GM23338 (cell line): ENCODE data around the gene PUM2. TPM values are rescaled to one million over a fixed set of nuclear protein-coding genes. Genes with fewer than 3 reads are reported as not detected.

ENCODE experiments used
- ATAC-seq: fragments of 200-7000 bp; cut with Tn5 transposase; 3 replicates; pipeline ENCODE4 v1.9.1; 2020
- DNase-seq: peaks from one replicate; pipeline ENCODE4 v3.0.0-alpha.2; 2015; ENCODE audit warnings: low spot score
- H2AFZ ChIP-seq: fragments of 200-600 bp; sonication (generic); 2 replicates; pipeline ENCODE4 v1.8.0; 2016; ENCODE audit warnings: antibody characterized with exemption, mild to moderate bottlenecking, moderate library complexity
- H3F3A ChIP-seq: fragments of 200-600 bp; sonication (generic); replicated peaks from 2 replicates; pipeline ENCODE4 v1.8.0; 2017; ENCODE audit warnings: antibody characterized with exemption, mixed run types, low read depth
- H3K27ac ChIP-seq: fragments of 200-600 bp; sonication (generic); 2 replicates; pipeline ENCODE4 v1.6.1; 2016; ENCODE audit warnings: low read depth
- H3K27me3 ChIP-seq: fragments of 200-600 bp; sonication (generic); 2 replicates; pipeline ENCODE4 v1.8.0; 2016; ENCODE audit warnings: mild to moderate bottlenecking, mixed run types, moderate library complexity; ENCODE audit not compliant: insufficient read depth
- H3K36me3 ChIP-seq: fragments of 200-600 bp; sonication (generic); 2 replicates; pipeline ENCODE4 v1.8.0; 2016; ENCODE audit warnings: mild to moderate bottlenecking; ENCODE audit not compliant: insufficient read depth
- H3K4me1 ChIP-seq: fragments of 200-600 bp; sonication (generic); 2 replicates; pipeline ENCODE4 v1.8.0; 2016; ENCODE audit warnings: mild to moderate bottlenecking, moderate library complexity; ENCODE audit not compliant: insufficient read depth
- H3K4me2 ChIP-seq: fragments of 200-600 bp; sonication (generic); 2 replicates; pipeline ENCODE4 v1.7.1; 2017; ENCODE audit warnings: mixed run types
- H3K4me3 ChIP-seq: fragments of 200-600 bp; sonication (generic); 2 replicates; pipeline ENCODE4 v1.6.1; 2016; ENCODE audit warnings: mixed run types
- H3K79me2 ChIP-seq: fragments of 200-600 bp; sonication (generic); replicated peaks from 2 replicates; pipeline ENCODE4 v1.8.0; 2017; ENCODE audit warnings: mild to moderate bottlenecking; ENCODE audit not compliant: insufficient read depth
- H3K9me2 ChIP-seq: fragments of 200-600 bp; sonication (generic); 2 replicates; pipeline ENCODE4 v1.8.0; 2017; ENCODE audit not compliant: insufficient read depth
- H4K20me1 ChIP-seq: fragments of 200-600 bp; sonication (generic); replicated peaks from 2 replicates; pipeline ENCODE4 v1.8.0; 2017; ENCODE audit warnings: mild to moderate bottlenecking; ENCODE audit not compliant: insufficient read depth
- H3K27ac Mint-ChIP-seq: 2 replicates; pipeline ENCODE4 v1.8.0; 2020; ENCODE audit warnings: inconsistent platforms, mild to moderate bottlenecking, moderate library complexity, mixed read lengths
- H3K27me3 Mint-ChIP-seq: 3 replicates; pipeline ENCODE4 v1.8.0; 2022; ENCODE audit warnings: low read depth, mild to moderate bottlenecking, moderate library complexity, mixed read lengths, inconsistent platforms; ENCODE audit not compliant: insufficient read depth, poor library complexity
- H3K36me3 Mint-ChIP-seq: 3 replicates; pipeline ENCODE4 v1.8.0; 2021; ENCODE audit warnings: low read depth, mild to moderate bottlenecking, inconsistent platforms, moderate library complexity, mixed read lengths
- H3K4me1 Mint-ChIP-seq: 3 replicates; pipeline ENCODE4 v1.8.0; 2020; ENCODE audit warnings: mild to moderate bottlenecking, inconsistent platforms, mixed read lengths
- H3K4me3 Mint-ChIP-seq: 3 replicates; pipeline ENCODE4 v1.8.0; 2021; ENCODE audit warnings: moderate library complexity, mild to moderate bottlenecking, inconsistent platforms, mixed read lengths
- H3K9me3 Mint-ChIP-seq: 3 replicates; pipeline ENCODE4 v1.8.0; 2020; ENCODE audit warnings: moderate library complexity, mild to moderate bottlenecking, inconsistent platforms, mixed read lengths
- JUNB ChIP-seq: IDR thresholded peaks from one replicate; pipeline ENCODE4 v1.6.1; 2016; ENCODE audit warnings: antibody characterized with exemption; ENCODE audit not compliant: unreplicated experiment
- REST ChIP-seq: IDR thresholded peaks from one replicate; pipeline ENCODE4 v1.6.1; 2018; ENCODE audit warnings: antibody characterized with exemption; ENCODE audit not compliant: unreplicated experiment
- ZNF462 ChIP-seq: fragments of 250-450 bp; sonication (Bioruptor Pico); IDR thresholded peaks from 2 replicates; pipeline ENCODE4 v1.5.0; 2020; ENCODE audit warnings: mild to moderate bottlenecking, moderate library complexity
- polyA plus RNA-seq: library from polyadenylated mRNA; unstranded; fragments of >200 nt; fragmentation: Nextera tagmentation; extraction: Ambion mirVana; gene quantifications from 2 replicates; pipeline ENCODE4 v1.2.1, GENCODE V29; 2016
- total RNA-seq: library from RNA; depleted of rRNA; stranded (reverse); fragments of >200 nt; shearing (Covaris generic); gene quantifications from 2 replicates; pipeline ENCODE4 v1.2.3, GENCODE V29; 2014

The PUM2 gene
- total and polyA plus RNA-seq, 2 experiments from 2014 or later: 29.9 to 94.1 TPM

GRCh38 chr2:20357638-20358389 lies 7.2 kb upstream of the PUM2 start:
- H3K36me3 Mint-ChIP-seq: no peaks in the 10 kb centered on the region
- H3K27ac Mint-ChIP-seq: no peak overlapping the region
- no peak overlapping the region for H3K4me3 ChIP-seq
- no peaks in the 10 kb centered on the region for H3F3A ChIP-seq
- DNase-seq: no peak
- no peaks in the 10 kb centered on the region for H3K27me3 Mint-ChIP-seq
- no peaks in the 10 kb centered on the region for H3K79me2 ChIP-seq
- H3K4me1 ChIP-seq: peaks cover 7% of the 10 kb centered on the region
- H2AFZ ChIP-seq: no peak overlapping the region
- H3K36me3 ChIP-seq: no peaks in the 10 kb centered on the region
- H3K9me3 Mint-ChIP-seq: no peaks in the 10 kb centered on the region
- TF ChIP-seq JUNB (no peak), ZNF462 (CRISPR knock-in tag) (no peak), REST (no peak)
- no peak overlapping the region for H3K4me3 Mint-ChIP-seq
- no peak for ATAC-seq
- H3K27ac ChIP-seq: no peak overlapping the region
- H4K20me1 ChIP-seq: no peaks in the 10 kb centered on the region
- no peak overlapping the region for H3K4me2 ChIP-seq
- H3K4me1 Mint-ChIP-seq: no peaks in the 10 kb centered on the region; the same call in 1 of the 3 replicates
- H3K27me3 ChIP-seq: no peaks in the 10 kb centered on the region
- H3K9me2 ChIP-seq: no peaks in the 10 kb centered on the region
